CD4-positive, alpha-beta memory T cell (primary cell): ENCODE results near the gene DDX43. TPM values are rescaled to one million over a fixed set of nuclear protein-coding genes. Genes with fewer than 3 reads are reported as not detected.

Experiments
- CTCF ChIA-PET: fragments of 350-600 bp; sonication (Branson Sonifier 250); formaldehyde crosslinking; loops from one replicate; lab custom pipeline; 2021; ENCODE audit warnings: inconsistent platforms; ENCODE audit not compliant: partially characterized antibody; lab: Charles Lee
- POLR2A ChIA-PET: fragments of 350-600 bp; sonication (Branson Sonifier 250); formaldehyde crosslinking; loops from one replicate; lab custom pipeline; 2021; ENCODE audit not compliant: partially characterized antibody; lab: Charles Lee
- DNase-seq, 5 donors: peaks; one replicate each; pipeline versions ENCODE4 v3.0.0 to v3.0.0-alpha.2; 2020 to 2022; ENCODE audit warnings: mixed read lengths in 1 of 5
- H3K27ac ChIP-seq: one replicate; pipeline ENCODE4 v1.7.0; 2013; ENCODE audit warnings: low read depth, low read length
- H3K27me3 ChIP-seq: 2 replicates; pipeline ENCODE4 v1.7.0; 2013; ENCODE audit warnings: mild to moderate bottlenecking, low read length, moderate library complexity; ENCODE audit not compliant: insufficient read depth
- H3K36me3 ChIP-seq: 2 replicates; pipeline ENCODE4 v1.7.0; 2013; ENCODE audit warnings: mild to moderate bottlenecking, low read length, moderate library complexity; ENCODE audit not compliant: insufficient read depth
- H3K4me1 ChIP-seq: 2 replicates; pipeline ENCODE4 v1.7.0; 2013; ENCODE audit warnings: mild to moderate bottlenecking, low read length, moderate library complexity; ENCODE audit not compliant: insufficient read depth
- H3K4me3 ChIP-seq, 2 donors: one replicate each; pipeline ENCODE4 v1.7.0; 2013; ENCODE audit warnings: low read length in 2 of 2, mild to moderate bottlenecking in 1 of 2
- H3K9me3 ChIP-seq, 2 donors: one replicate each; pipeline ENCODE4 v1.7.0; 2013; ENCODE audit warnings: low read length in 2 of 2, control low read depth in 1 of 2; ENCODE audit not compliant: control insufficient read depth in 1 of 2
- H3K27ac Mint-ChIP-seq, 7 donors: one replicate each; pipeline ENCODE4 v1.8.0; 2020 to 2021; ENCODE audit warnings: mixed read lengths in 7 of 7, mild to moderate bottlenecking in 6 of 7, inconsistent platforms in 3 of 7, moderate library complexity in 3 of 7
- H3K27me3 Mint-ChIP-seq, 2 donors: one replicate each; pipeline ENCODE4 v1.8.0; 2020 to 2021; ENCODE audit warnings: mixed read lengths in 2 of 2
- H3K36me3 Mint-ChIP-seq, 2 donors: one replicate each; pipeline ENCODE4 v1.8.0; 2020 to 2021; ENCODE audit warnings: mixed read lengths in 2 of 2, inconsistent platforms in 1 of 2, mild to moderate bottlenecking in 1 of 2
- H3K4me1 Mint-ChIP-seq, 4 donors: one replicate each; pipeline ENCODE4 v1.8.0; 2020 to 2021; ENCODE audit warnings: mixed read lengths in 4 of 4, mild to moderate bottlenecking in 1 of 4
- H3K4me3 Mint-ChIP-seq, 8 donors: one replicate each; pipeline ENCODE4 v1.8.0; 2020 to 2021; ENCODE audit warnings: mixed read lengths in 8 of 8, mild to moderate bottlenecking in 7 of 8, moderate library complexity in 6 of 8, inconsistent platforms in 3 of 8
- H3K9me3 Mint-ChIP-seq, 8 donors: one replicate each; pipeline ENCODE4 v1.8.0; 2020 to 2021; ENCODE audit warnings: mixed read lengths in 8 of 8, mild to moderate bottlenecking in 5 of 8, inconsistent platforms in 3 of 8, moderate library complexity in 1 of 8
- intact Hi-C: fragments of 100-400 bp; cut with micrococcal nuclease; formaldehyde crosslinking; loops from one replicate; pipeline ENCODE4 v1.15.1; 2023
- polyA plus RNA-seq, 2 donors: library from polyadenylated mRNA; unstranded; fragments of 300-500 nt; fragmentation: Illumina TruSeq; gene quantifications; one replicate each; pipeline ENCODE4 v1.2.3, GENCODE V29; 2021
- total RNA-seq, 2 experiments: library from RNA; stranded (reverse); gene quantifications; one replicate each; pipeline ENCODE4 v1.2.3, GENCODE V29; 2021

DDX43 gene
- total and polyA plus RNA-seq, 4 experiments from 2014 or later = 0.49 to 1.9 (median 0.76) TPM

- H3K27me3 ChIP-seq = no peaks in the 10 kb centered on the region
- peak within 1 kb of the TSS; percentile 95 to 100 (median 98) for H3K27ac Mint-ChIP-seq
- H3K4me1 Mint-ChIP-seq = peaks cover 25 to 64% (median 44%) of the 10 kb centered on the region in 4 donors
- intact Hi-C loops = loop anchor here (1.0 to 2.0 kb wide), 5 partner anchors 9 to 191 kb away; partner anchors contain the start of genes CGAS, EEF1A1 and SLC17A5
- H3K4me3 Mint-ChIP-seq = peak within 1 kb of the TSS; percentile 95 to 99 (median 97)
- H3K9me3 Mint-ChIP-seq = no peaks in the 10 kb centered on the region
- peaks cover 46% of the 10 kb centered on the region for H3K4me1 ChIP-seq
- peak within 1 kb of the TSS; percentile 89 to 100 for H3K4me3 ChIP-seq
- H3K36me3 ChIP-seq = peaks cover 6% of the 10 kb centered on the region
- peak within 1 kb of the TSS; percentile 91 for H3K27ac ChIP-seq
- peak; percentile 83 to 93 (median 84) for DNase-seq
- no peaks in the 10 kb centered on the region for H3K9me3 ChIP-seq
- H3K27me3 Mint-ChIP-seq = no peaks in the 10 kb centered on the region
- POLR2A ChIA-PET = interaction anchor here (0.6 to 4.8 kb wide), 37 partner anchors 10 to 1782 kb away, joined by 3 to 135 read pairs (median 6); partner anchors contain the start of genes CGAS, COX7A2, DDX43 and EEF1A1
- H3K36me3 Mint-ChIP-seq = peaks cover 9 to 31% of the 10 kb centered on the region in 2 donors
- CTCF ChIA-PET = interaction anchor here (0.7 to 4.6 kb wide), 20 partner anchors 10 to 192 kb away, joined by 3 to 42 read pairs (median 5); partner anchors contain the start of genes CGAS and SLC17A5
Observed at GRCh38 chr6:73461537-73462350, 67.1 kb downstream of the DDX43 start, which contains the start of gene MTO1. Gene MTO1, plus strand, starts transcription at chr6:73461737. Its CDS starts 118 bp downstream, at chr6:73461855.

Other genes with a start within 250 kb of the DDX43 start
- not detected for gene KHDC1L, start 169.3 kb upstream of the DDX43 start, total RNA-seq
- not detected for gene KHDC1L, start 169.3 kb upstream of the DDX43 start, polyA plus RNA-seq
- 1 to 10 TPM; 1.7 TPM for gene KHDC1, start 131.6 kb upstream of the DDX43 start, total RNA-seq
- 1 to 10 TPM; 1.0 to 3.5 TPM for gene KHDC1, start 131.6 kb upstream of the DDX43 start, polyA plus RNA-seq
- not detected for gene DPPA5, start 40.6 kb upstream of the DDX43 start, total RNA-seq
- gene DPPA5, start 40.6 kb upstream of the DDX43 start, polyA plus RNA-seq = not detected
- not detected for gene KHDC3L, start 32.2 kb upstream of the DDX43 start, total RNA-seq
- not detected for gene KHDC3L, start 32.2 kb upstream of the DDX43 start, polyA plus RNA-seq
- gene OOEP, start 24.9 kb upstream of the DDX43 start, total RNA-seq = not detected
- 1 to 10 TPM in 1 of 2 donors, under 1 TPM in 1; 0.28 to 1.1 TPM for gene OOEP, start 24.9 kb upstream of the DDX43 start, polyA plus RNA-seq
- gene CGAS, start 57.5 kb downstream of the DDX43 start, total RNA-seq = 10 to 100 TPM; 16.4 to 17.8 TPM
- 10 to 100 TPM in 1 of 2 donors, 1 to 10 TPM in 1; 6.4 to 19.9 TPM for gene CGAS, start 57.5 kb downstream of the DDX43 start, polyA plus RNA-seq
- 10 to 100 TPM; 98.9 to 99.8 TPM for gene MTO1, start 66.9 kb downstream of the DDX43 start, total RNA-seq
- 10 to 100 TPM; 31.7 to 40.9 TPM for gene MTO1, start 66.9 kb downstream of the DDX43 start, polyA plus RNA-seq
- over 10,000 TPM; 15,632 to 16,691 TPM for gene EEF1A1, start 126.2 kb downstream of the DDX43 start, total RNA-seq
- gene EEF1A1, start 126.2 kb downstream of the DDX43 start, polyA plus RNA-seq = over 10,000 TPM; 10,358 to 12,185 TPM